Progenitor cell of endocrine pancreas (in vitro differentiated cells): ENCODE measurements around the gene ZDHHC9. TPM values are rescaled to one million over a fixed set of nuclear protein-coding genes. Genes with fewer than 3 reads are reported as not detected.

Experiments
- DNase-seq: peaks from one replicate; pipeline ENCODE4 v3.0.0; 2021; ENCODE audit warnings: low spot score; ENCODE audit not compliant: unreplicated experiment
- H3K27ac Mint-ChIP-seq: 2 replicates; pipeline ENCODE4 v1.8.0; 2021; ENCODE audit warnings: mild to moderate bottlenecking, moderate library complexity, mixed read lengths
- H3K27me3 Mint-ChIP-seq: 2 replicates; pipeline ENCODE4 v1.8.0; 2021; ENCODE audit warnings: mixed read lengths
- H3K36me3 Mint-ChIP-seq: 2 replicates; pipeline ENCODE4 v1.8.0; 2022; ENCODE audit warnings: mixed read lengths; ENCODE audit not compliant: insufficient read depth
- H3K4me1 Mint-ChIP-seq: 2 replicates; pipeline ENCODE4 v1.8.0; 2021; ENCODE audit warnings: low read depth, mixed read lengths
- H3K4me3 Mint-ChIP-seq: 2 replicates; pipeline ENCODE4 v1.8.0; 2021; ENCODE audit warnings: low read depth, mild to moderate bottlenecking, moderate library complexity, mixed read lengths
- H3K9me3 Mint-ChIP-seq: 2 replicates; pipeline ENCODE4 v1.8.0; 2021; ENCODE audit warnings: low read depth, mixed read lengths
- total RNA-seq: library from RNA; stranded (reverse); gene quantifications from 2 replicates; pipeline ENCODE4 v1.2.1, GENCODE V29; 2021
- TF ChIP-seq, protein P1 (sequence below): fragments of 200-600 bp; sonication (generic); IDR thresholded peaks from one replicate; pipeline ENCODE4 v1.5.0; 2021; ENCODE audit warnings: antibody characterized with exemption, mild to moderate bottlenecking; ENCODE audit not compliant: unreplicated experiment

Gene ZDHHC9
- total RNA-seq, 1 donor from 2014 or later = 34.0 TPM

DNA sequence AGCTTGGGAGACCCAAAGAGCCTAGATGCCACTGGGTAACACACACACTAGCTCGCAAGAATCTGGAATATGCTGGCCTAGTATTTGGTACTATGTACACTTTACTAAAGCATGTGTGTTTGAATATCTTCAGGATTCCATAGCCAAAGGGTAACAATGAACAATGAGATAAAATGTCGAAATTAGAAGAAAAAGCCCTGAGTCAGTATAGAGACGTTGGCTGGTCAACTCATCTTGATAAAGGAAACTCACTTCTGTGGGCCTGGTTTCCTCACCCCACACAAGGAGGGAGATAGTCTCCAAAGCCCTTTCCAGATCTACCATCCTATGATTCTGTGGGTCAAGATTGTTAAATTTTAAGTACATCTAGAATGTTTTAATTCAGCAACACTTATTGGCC, 6.9 kb downstream of the ZDHHC9 start:
- peaks cover 12% of the 10 kb centered on the region for H3K9me3 Mint-ChIP-seq
- H3K27me3 Mint-ChIP-seq = no peaks in the 10 kb centered on the region
- no peak for DNase-seq
- peaks cover 10% of the 10 kb centered on the region for H3K4me1 Mint-ChIP-seq
- H3K36me3 Mint-ChIP-seq = peaks cover 12% of the 10 kb centered on the region
- H3K27ac Mint-ChIP-seq = no peak overlapping the region
- no peak overlapping the region for H3K4me3 Mint-ChIP-seq
- TF ChIP-seq, protein P1, sequence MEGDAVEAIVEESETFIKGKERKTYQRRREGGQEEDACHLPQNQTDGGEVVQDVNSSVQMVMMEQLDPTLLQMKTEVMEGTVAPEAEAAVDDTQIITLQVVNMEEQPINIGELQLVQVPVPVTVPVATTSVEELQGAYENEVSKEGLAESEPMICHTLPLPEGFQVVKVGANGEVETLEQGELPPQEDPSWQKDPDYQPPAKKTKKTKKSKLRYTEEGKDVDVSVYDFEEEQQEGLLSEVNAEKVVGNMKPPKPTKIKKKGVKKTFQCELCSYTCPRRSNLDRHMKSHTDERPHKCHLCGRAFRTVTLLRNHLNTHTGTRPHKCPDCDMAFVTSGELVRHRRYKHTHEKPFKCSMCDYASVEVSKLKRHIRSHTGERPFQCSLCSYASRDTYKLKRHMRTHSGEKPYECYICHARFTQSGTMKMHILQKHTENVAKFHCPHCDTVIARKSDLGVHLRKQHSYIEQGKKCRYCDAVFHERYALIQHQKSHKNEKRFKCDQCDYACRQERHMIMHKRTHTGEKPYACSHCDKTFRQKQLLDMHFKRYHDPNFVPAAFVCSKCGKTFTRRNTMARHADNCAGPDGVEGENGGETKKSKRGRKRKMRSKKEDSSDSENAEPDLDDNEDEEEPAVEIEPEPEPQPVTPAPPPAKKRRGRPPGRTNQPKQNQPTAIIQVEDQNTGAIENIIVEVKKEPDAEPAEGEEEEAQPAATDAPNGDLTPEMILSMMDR = no peak

DNA sequence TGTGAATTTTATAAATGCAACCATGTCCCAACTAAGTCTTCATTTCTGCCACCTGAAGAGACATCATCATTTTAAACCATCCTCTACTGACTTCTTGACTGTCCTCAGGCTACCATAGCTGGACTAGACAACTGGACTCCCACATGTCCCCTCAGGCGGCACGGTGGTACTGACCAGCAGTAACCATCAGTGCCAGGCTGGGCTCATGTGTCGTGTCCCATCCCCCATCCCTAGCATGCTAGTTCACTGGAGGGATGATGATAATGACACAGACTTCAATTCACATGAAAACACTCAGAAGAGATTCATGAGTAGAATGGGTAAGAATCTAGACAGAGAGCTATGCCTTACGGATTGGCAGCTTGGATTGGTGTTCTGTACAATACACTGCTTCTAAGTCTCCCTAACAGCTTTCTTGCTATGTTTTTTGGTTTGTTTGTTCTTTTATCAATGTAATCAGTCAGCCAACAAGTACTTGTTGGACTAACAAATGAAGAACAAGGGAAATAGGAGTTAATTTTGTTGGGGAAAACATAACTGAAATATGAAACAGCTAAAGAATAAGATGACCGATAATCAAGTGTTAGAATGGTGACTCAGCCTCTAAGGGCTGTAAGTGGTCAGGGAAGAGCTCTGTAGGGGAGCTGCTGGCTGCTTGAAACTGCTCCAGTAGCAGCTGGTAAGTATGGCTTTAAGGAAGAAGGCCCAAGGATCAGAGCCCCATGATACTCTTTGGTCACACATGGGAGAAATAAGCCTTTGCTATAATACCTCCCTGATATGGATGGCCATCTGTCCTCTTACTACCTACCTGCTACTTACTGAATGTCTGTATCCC, 10.3 kb downstream of the ZDHHC9 start:
- Mint-ChIP-seq H3K4me3 (no peak overlapping the region), H3K36me3 (peaks cover 10% of the 10 kb centered on the region), H3K4me1 (peaks cover 3% of the 10 kb centered on the region), H3K9me3 (peaks cover 11% of the 10 kb centered on the region), H3K27ac (no peak overlapping the region), H3K27me3 (no peaks in the 10 kb centered on the region)
- no peak for DNase-seq
- TF ChIP-seq, protein P1 = no peak

DNA sequence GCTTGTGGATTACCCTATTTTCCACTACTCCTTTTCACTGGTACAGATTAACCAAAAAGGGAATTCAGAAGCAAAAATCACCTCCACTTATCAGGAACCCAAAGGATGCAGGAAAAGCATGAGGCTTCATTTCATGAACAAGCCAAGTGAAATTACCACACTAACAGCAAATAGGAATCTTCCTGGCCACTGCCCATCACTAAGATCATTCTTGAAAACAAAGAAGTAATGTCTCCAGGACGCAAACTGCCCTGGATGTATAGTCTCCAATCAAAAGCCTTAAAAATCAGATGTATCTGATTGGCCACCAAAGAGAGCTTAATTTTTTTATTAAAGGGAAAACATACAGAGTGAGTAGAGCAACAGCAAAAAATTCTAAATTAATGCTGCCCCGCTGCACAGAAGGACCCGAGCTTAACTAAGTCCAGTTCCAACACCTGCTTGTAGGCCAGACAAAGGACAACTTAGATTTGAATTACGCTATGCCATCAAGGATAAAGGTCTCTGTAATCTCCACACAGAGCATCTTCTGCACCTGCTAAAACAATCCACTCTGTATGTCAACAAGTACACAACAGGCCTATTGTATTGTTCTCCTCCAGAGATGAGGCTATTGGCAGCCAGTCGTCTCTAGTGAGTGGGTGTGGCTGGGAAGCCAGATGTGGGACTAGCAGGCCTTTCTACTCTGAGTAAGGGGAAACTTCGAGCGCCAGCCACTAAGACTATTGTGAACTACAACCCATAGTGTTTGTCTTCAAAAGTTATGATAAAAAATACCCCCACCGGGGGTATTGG, 12.4 kb downstream of the ZDHHC9 start:
- Mint-ChIP-seq H3K4me1 (peaks cover 3% of the 10 kb centered on the region), H3K9me3 (peaks cover 11% of the 10 kb centered on the region)

DNA sequence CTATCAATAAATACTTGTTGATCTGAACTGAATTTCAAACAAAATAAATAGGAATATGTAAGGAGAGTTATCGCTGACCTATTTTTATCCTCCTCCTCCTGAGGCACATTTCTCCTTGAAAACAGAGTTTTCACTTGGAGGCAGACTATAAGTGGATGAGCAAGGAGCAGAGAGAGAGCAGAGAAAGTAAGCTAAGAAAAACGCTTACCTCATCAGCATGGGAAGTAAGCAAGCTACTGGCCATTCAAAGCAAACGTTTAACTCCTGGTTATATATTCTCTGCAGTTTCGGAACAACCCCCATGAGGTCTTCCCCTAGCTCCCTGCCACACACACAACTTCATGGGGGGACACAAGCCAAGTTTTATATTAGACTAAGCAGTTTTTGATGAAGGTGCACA, 13.2 kb downstream of the ZDHHC9 start:
- Mint-ChIP-seq H3K4me3 (no peak overlapping the region), H3K36me3 (peaks cover 14% of the 10 kb centered on the region), H3K9me3 (peaks cover 11% of the 10 kb centered on the region)

More for the DNA sequence above, 12.4 kb downstream of the ZDHHC9 start:
- Mint-ChIP-seq H3K4me3 (no peak overlapping the region), H3K27me3 (no peaks in the 10 kb centered on the region), H3K36me3 (peaks cover 9% of the 10 kb centered on the region), H3K27ac (no peak overlapping the region)
- TF ChIP-seq, protein P1 = no peak
- no peak for DNase-seq

More for the DNA sequence above, 13.2 kb downstream of the ZDHHC9 start:
- TF ChIP-seq, protein P1 = no peak
- no peak for DNase-seq
- H3K27me3 Mint-ChIP-seq = no peaks in the 10 kb centered on the region
- no peak overlapping the region for H3K27ac Mint-ChIP-seq
- peaks cover 7% of the 10 kb centered on the region for H3K4me1 Mint-ChIP-seq
